Osteoblast (primary cell): ENCODE data around the gene ARHGEF2. TPM values are rescaled to one million over a fixed set of nuclear protein-coding genes. Genes with fewer than 3 reads are reported as not detected.

Source experiments
- DNase-seq: peaks from one replicate; pipeline ENCODE4 v3.0.0; 2011; ENCODE audit warnings: low spot score, mixed read lengths; ENCODE audit not compliant: insufficient read length; ENCODE audit errors: missing footprints
- H2AFZ ChIP-seq: 2 replicates; pipeline ENCODE4 v1.6.0; 2011; ENCODE audit warnings: mild to moderate bottlenecking, low read length
- H3K27ac ChIP-seq: 2 replicates; pipeline ENCODE4 v1.5.1; 2011; ENCODE audit warnings: mild to moderate bottlenecking, low read depth, low read length, moderate library complexity
- H3K27me3 ChIP-seq: 2 replicates; pipeline ENCODE4 v1.6.0; 2012; ENCODE audit warnings: mild to moderate bottlenecking, control low read depth, inconsistent platforms, low read length, moderate library complexity; ENCODE audit not compliant: insufficient read depth
- H3K36me3 ChIP-seq: 2 replicates; pipeline ENCODE4 v1.5.1; 2011; ENCODE audit warnings: mild to moderate bottlenecking, low read length, control low read depth, moderate library complexity; ENCODE audit not compliant: insufficient read depth
- H3K4me1 ChIP-seq: 2 replicates; pipeline ENCODE4 v1.5.1; 2011; ENCODE audit warnings: mild to moderate bottlenecking, low read length, control low read depth, moderate library complexity; ENCODE audit not compliant: insufficient read depth
- H3K4me2 ChIP-seq: 2 replicates; pipeline ENCODE4 v1.6.0; 2011; ENCODE audit warnings: mild to moderate bottlenecking, low read length; ENCODE audit not compliant: insufficient read depth
- H3K4me3 ChIP-seq: fragments of 200-600 bp; sonication (generic); 3 replicates; pipeline ENCODE4 v1.5.1; 2012; ENCODE audit warnings: mild to moderate bottlenecking, low read length, inconsistent platforms; ENCODE audit not compliant: insufficient read depth
- H3K79me2 ChIP-seq: 2 replicates; pipeline ENCODE4 v1.6.0; 2012; ENCODE audit warnings: mild to moderate bottlenecking, low read length, control low read depth, inconsistent platforms; ENCODE audit not compliant: insufficient read depth
- H3K9me3 ChIP-seq: 2 replicates; pipeline ENCODE4 v1.5.1; 2011; ENCODE audit warnings: low read depth, low read length, control low read depth
- H4K20me1 ChIP-seq: 2 replicates; pipeline ENCODE4 v1.6.0; 2012; ENCODE audit warnings: mild to moderate bottlenecking, low read length, control low read depth; ENCODE audit not compliant: insufficient read depth
- CTCF ChIP-seq: IDR thresholded peaks from 2 replicates; pipeline ENCODE4 v1.5.1; 2011; ENCODE audit warnings: mild to moderate bottlenecking, low read depth, low read length, moderate library complexity; ENCODE audit errors: extremely low read depth
- total RNA-seq: library from RNA; depleted of rRNA; stranded (reverse); fragments of >200 nt; gene quantifications from 2 replicates; pipeline ENCODE4 v1.2.3, GENCODE V29; 2012

The ARHGEF2 gene
- total RNA-seq, 1 donor: 183 TPM

GRCh38 chr1:155976913-155977689, 1.2 kb downstream of the ARHGEF2 start:
- TF ChIP-seq CTCF: no peak
- Histone ChIP-seq H2AFZ (no peak overlapping the region), H3K9me3 (no peaks in the 10 kb centered on the region), H4K20me1 (peaks cover 37% of the 10 kb centered on the region), H3K36me3 (no peaks in the 10 kb centered on the region), H3K79me2 (peaks cover 98% of the 10 kb centered on the region), H3K27ac (peak overlapping the region; percentile 92), H3K4me2 (peak overlapping the region; percentile 94), H3K27me3 (no peaks in the 10 kb centered on the region), H3K4me1 (peaks cover 62% of the 10 kb centered on the region), H3K4me3 (peak overlapping the region; percentile 91)
- no peak for DNase-seq

DNA sequence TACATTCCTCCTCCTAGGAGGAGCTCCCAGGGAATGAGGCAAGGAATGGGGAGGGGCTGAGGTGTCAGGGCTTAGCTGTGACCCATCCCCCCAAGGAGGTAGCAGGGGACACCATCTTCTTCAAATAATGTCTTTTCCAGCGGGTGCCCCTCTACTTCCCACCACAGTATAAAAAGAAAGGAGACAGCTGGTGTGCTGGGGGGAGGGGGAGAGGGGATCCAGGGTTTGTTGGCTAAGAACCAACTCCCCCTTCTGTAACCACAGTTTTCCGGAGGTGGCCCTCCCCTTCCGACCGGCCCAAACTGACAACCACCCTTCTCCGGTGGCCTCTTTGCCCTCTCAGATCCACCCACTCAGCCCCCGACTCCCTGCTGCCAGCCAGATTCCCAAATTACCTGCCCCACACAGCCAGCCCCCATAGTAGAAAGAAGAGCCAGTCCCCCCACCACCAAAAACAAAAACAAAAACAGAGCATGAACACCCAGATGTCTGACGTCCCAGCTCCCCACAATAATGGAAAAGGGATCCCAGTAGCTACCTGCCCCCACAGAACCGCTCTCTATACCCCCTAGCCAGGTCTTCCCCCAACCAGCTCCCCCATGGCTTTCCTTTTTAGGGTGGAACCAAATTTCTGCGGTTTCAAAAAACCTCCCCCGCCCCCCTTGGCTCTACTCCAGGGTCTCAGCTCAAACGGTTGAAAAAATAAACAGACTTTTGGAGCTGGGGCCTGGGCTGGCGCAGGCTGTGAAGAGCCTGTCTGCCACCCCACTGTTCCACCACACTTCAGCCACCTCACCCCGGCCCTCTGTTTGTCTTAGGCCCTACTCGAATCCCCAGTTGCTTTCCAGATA, 2.1 kb downstream of the ARHGEF2 start:
- Histone ChIP-seq H4K20me1 (peaks cover 43% of the 10 kb centered on the region), H3K27me3 (no peaks in the 10 kb centered on the region), H3K79me2 (peaks cover 97% of the 10 kb centered on the region), H3K4me3 (peak overlapping the region; percentile 91), H3K9me3 (no peaks in the 10 kb centered on the region), H3K4me2 (peak overlapping the region; percentile 94), H3K4me1 (peaks cover 54% of the 10 kb centered on the region), H3K36me3 (no peaks in the 10 kb centered on the region), H3K27ac (peak overlapping the region; percentile 92), H2AFZ (no peak overlapping the region)
- no peak for TF ChIP-seq CTCF
- DNase-seq: peak; percentile 86

- no peaks in the 10 kb centered on the region for H3K9me3 ChIP-seq
- no peak for TF ChIP-seq CTCF
- peak; percentile 89 for DNase-seq
- H3K27ac ChIP-seq: peak overlapping the region; percentile 92
- peak overlapping the region; percentile 91 for H3K4me3 ChIP-seq
- no peaks in the 10 kb centered on the region for H3K27me3 ChIP-seq
- peaks cover 49% of the 10 kb centered on the region for H4K20me1 ChIP-seq
- no peaks in the 10 kb centered on the region for H3K36me3 ChIP-seq
- peaks cover 96% of the 10 kb centered on the region for H3K79me2 ChIP-seq
- H2AFZ ChIP-seq: no peak overlapping the region
- peaks cover 53% of the 10 kb centered on the region for H3K4me1 ChIP-seq
- peak overlapping the region; percentile 94 for H3K4me2 ChIP-seq
These were observed 2.8 kb downstream of the ARHGEF2 start for GRCh38 chr1:155975375-155976061.
